Keratinocyte (primary cell): ENCODE results near the gene CEACAM19.

Experiments
- EZH2 ChIP-seq: IDR thresholded peaks from one replicate; pipeline ENCODE4 v1.6.1; 2012; ENCODE audit warnings: inconsistent platforms, mild to moderate bottlenecking, low read length, moderate library complexity
- TF ChIP-seq, protein P1 (sequence below), 3 experiments: IDR thresholded peaks in 1 of 3; conservative IDR thresholded peaks in 1 of 3; optimal IDR thresholded peaks in 1 of 3; 2 replicates in 2 of 3; 3 replicates in 1 of 3; pipeline versions ENCODE3 to v1.5.1; 2011; ENCODE audit warnings: low read length in 3 of 3, mild to moderate bottlenecking in 3 of 3, moderate library complexity in 2 of 3, control low read depth in 1 of 3, inconsistent platforms in 1 of 3; ENCODE audit not compliant: insufficient read depth in 2 of 3; ENCODE audit errors: extremely low read depth in 1 of 3

DNA sequence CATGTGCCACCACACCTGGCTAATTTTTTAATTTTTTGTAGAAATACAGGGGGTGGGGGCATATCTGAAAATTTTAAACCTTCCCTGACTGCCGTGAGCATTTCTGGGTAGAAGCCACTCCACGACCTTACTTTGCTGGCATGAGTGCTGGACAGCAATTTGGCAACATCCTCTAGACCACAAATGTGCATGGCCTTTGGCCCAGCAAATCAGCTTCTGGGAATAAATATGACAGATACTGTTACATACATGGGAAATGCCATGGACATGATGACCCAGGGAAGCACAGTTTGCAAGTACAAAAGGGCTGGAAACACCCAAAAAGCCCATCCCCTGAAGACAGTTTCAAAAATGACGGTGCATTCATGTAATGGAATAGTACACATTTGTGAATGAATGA lies 30.8 kb upstream of the CEACAM19 start:
- TF ChIP-seq, protein P1, sequence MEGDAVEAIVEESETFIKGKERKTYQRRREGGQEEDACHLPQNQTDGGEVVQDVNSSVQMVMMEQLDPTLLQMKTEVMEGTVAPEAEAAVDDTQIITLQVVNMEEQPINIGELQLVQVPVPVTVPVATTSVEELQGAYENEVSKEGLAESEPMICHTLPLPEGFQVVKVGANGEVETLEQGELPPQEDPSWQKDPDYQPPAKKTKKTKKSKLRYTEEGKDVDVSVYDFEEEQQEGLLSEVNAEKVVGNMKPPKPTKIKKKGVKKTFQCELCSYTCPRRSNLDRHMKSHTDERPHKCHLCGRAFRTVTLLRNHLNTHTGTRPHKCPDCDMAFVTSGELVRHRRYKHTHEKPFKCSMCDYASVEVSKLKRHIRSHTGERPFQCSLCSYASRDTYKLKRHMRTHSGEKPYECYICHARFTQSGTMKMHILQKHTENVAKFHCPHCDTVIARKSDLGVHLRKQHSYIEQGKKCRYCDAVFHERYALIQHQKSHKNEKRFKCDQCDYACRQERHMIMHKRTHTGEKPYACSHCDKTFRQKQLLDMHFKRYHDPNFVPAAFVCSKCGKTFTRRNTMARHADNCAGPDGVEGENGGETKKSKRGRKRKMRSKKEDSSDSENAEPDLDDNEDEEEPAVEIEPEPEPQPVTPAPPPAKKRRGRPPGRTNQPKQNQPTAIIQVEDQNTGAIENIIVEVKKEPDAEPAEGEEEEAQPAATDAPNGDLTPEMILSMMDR (optimal IDR thresholded peaks at IDR 0.05 in 1 of 3, IDR thresholded peaks at IDR 0.05 in 1 of 3, conservative IDR thresholded peaks at IDR 0.05 in 1 of 3; ENCODE audit: extremely low read depth in 1 of 3, insufficient read depth in 2 of 3, low read length in 3 of 3): no peak
- no peak for TF ChIP-seq EZH2
